SK-N-SH (cell line): Measurements from ENCODE around the gene CD40LG. TPM values are rescaled to one million over a fixed set of nuclear protein-coding genes. Genes with fewer than 3 reads are reported as not detected.

Experiments
- CTCF ChIA-PET: fragments of 300-600, 350-600 bp; formaldehyde crosslinking; extraction: SDS; loops from one replicate; lab custom pipeline; 2021; lab: Yijun Ruan, JAX
- POLR2A ChIA-PET: fragments of 350-600 bp; sonication (Branson Sonifier 250); formaldehyde crosslinking; extraction: SDS; loops from one replicate; lab custom pipeline; 2020; ENCODE audit warnings: antibody characterized with exemption, inconsistent platforms; lab: Yijun Ruan, JAX
- DNase-seq: peaks from one replicate; pipeline ENCODE4 v3.0.0; 2012
- H2AFZ ChIP-seq: fragments of 200-600 bp; sonication (generic); 2 replicates; pipeline ENCODE4 v1.8.1; 2016; ENCODE audit warnings: antibody characterized with exemption, mild to moderate bottlenecking, low read depth
- H3F3A ChIP-seq: fragments of 200-600 bp; sonication (generic); replicated peaks from 2 replicates; pipeline ENCODE3; 2016; ENCODE audit warnings: antibody characterized with exemption, mild to moderate bottlenecking; ENCODE audit not compliant: insufficient read depth
- H3K27ac ChIP-seq, 2 experiments: fragments of 200-500 bp in 1 of 2; fragments of 200-600 bp in 1 of 2; sonication (Bioruptor generic) in 1 of 2; sonication (generic), shearing (Covaris generic) in 1 of 2; 2 replicates each; pipeline versions ENCODE4 v1.5.1 to v1.6.1; 2014 to 2016; ENCODE audit warnings: low read depth in 2 of 2, inconsistent platforms in 1 of 2, low read length in 1 of 2, mild to moderate bottlenecking in 1 of 2, mixed read lengths in 1 of 2
- H3K27me3 ChIP-seq: fragments of 200-600 bp; sonication (generic), shearing (Covaris generic); 2 replicates; pipeline ENCODE4 v1.6.1; 2016; ENCODE audit warnings: mixed run types; ENCODE audit not compliant: insufficient read depth
- H3K36me3 ChIP-seq, 2 experiments: fragments of 200-500 bp in 1 of 2; fragments of 200-600 bp in 1 of 2; sonication (Bioruptor generic) in 1 of 2; sonication (generic) in 1 of 2; replicated peaks in 1 of 2; 2 replicates each; pipeline versions ENCODE3 to v1.5.1; 2014 to 2016; ENCODE audit warnings: low read length in 1 of 2, mild to moderate bottlenecking in 1 of 2; ENCODE audit not compliant: insufficient read depth in 2 of 2, control insufficient read depth in 1 of 2
- H3K4me1 ChIP-seq, 2 experiments: fragments of 200-500 bp in 1 of 2; fragments of 200-600 bp in 1 of 2; sonication (Bioruptor generic) in 1 of 2; sonication (generic), shearing (Covaris generic) in 1 of 2; 2 replicates each; pipeline versions ENCODE4 v1.5.1 to v1.6.1; 2014 to 2016; ENCODE audit warnings: low read depth in 1 of 2, low read length in 1 of 2, mixed run types in 1 of 2; ENCODE audit not compliant: insufficient read depth in 2 of 2, control insufficient read depth in 1 of 2
- H3K4me2 ChIP-seq: fragments of 200-600 bp; sonication (generic), shearing (Covaris generic); 2 replicates; pipeline ENCODE4 v1.6.1; 2017; ENCODE audit warnings: mixed run types
- H3K4me3 ChIP-seq, 2 experiments: fragments of 200-500 bp in 1 of 2; fragments of 200-600 bp in 1 of 2; sonication (Bioruptor generic) in 1 of 2; sonication (generic), shearing (Covaris generic) in 1 of 2; 2 replicates each; pipeline versions ENCODE4 v1.5.1 to v1.8.1; 2014 to 2016; ENCODE audit warnings: low read depth in 2 of 2, inconsistent platforms in 1 of 2, low read length in 1 of 2, mild to moderate bottlenecking in 1 of 2, mixed read lengths in 1 of 2, moderate library complexity in 1 of 2
- H3K79me2 ChIP-seq: fragments of 200-600 bp; sonication (generic); 2 replicates; pipeline ENCODE4 v1.8.1; 2017; ENCODE audit warnings: mild to moderate bottlenecking; ENCODE audit not compliant: insufficient read depth
- H3K9ac ChIP-seq: fragments of 200-600 bp; sonication (generic); 2 replicates; pipeline ENCODE4 v1.6.1; 2017; ENCODE audit warnings: mixed run types
- H3K9me2 ChIP-seq: fragments of 200-600 bp; sonication (generic); 2 replicates; pipeline ENCODE4 v1.6.1; 2017; ENCODE audit warnings: mixed run types
- H3K9me3 ChIP-seq: fragments of 200-600 bp; sonication (generic); 2 replicates; pipeline ENCODE4 v1.6.1; 2017; ENCODE audit warnings: mixed run types, mild to moderate bottlenecking, moderate library complexity
- H4K20me1 ChIP-seq: fragments of 200-600 bp; sonication (generic); 2 replicates; pipeline ENCODE4 v1.6.1; 2017; ENCODE audit warnings: mild to moderate bottlenecking, mixed run types; ENCODE audit not compliant: insufficient read depth
- GABPA ChIP-seq: IDR thresholded peaks from 2 replicates; pipeline ENCODE4 v1.4.0; 2012; ENCODE audit warnings: low read depth, mild to moderate bottlenecking
- MEF2A ChIP-seq: IDR thresholded peaks from 2 replicates; pipeline ENCODE4 v1.4.0; 2012; ENCODE audit warnings: low read depth, borderline replicate concordance
- MXI1 ChIP-seq: IDR thresholded peaks from 2 replicates; pipeline ENCODE4 v1.6.1; 2012; ENCODE audit warnings: mild to moderate bottlenecking, low read depth, low read length, improper control_type of control experiment
- RCOR1 ChIP-seq: fragments of 150-350 bp; IDR thresholded peaks from 2 replicates; pipeline ENCODE4 v1.6.1; 2017; ENCODE audit warnings: antibody characterized with exemption, low read length
- RXRA ChIP-seq: IDR thresholded peaks from 2 replicates; pipeline ENCODE4 v1.4.0; 2012; ENCODE audit warnings: low read depth, mild to moderate bottlenecking, borderline replicate concordance
- WGBS: methylation state at CpG from one replicate; pipeline ENCODE4 v1.1.6; 2017; ENCODE audit warnings: low lambda C conversion rate; 5-methylcytosine and 5-hydroxymethylcytosine counted together
- polyA plus RNA-seq, 3 experiments: library from polyadenylated mRNA; depleted of rRNA; stranded (reverse); fragments of >200 nt; gene quantifications; 2 replicates each; pipeline ENCODE4 v1.2.3, GENCODE V29; 2012
- TF ChIP-seq, protein P1 (sequence below): IDR thresholded peaks from 2 replicates; pipeline ENCODE4 v1.6.1; 2012; ENCODE audit warnings: mild to moderate bottlenecking, low read depth, low read length, moderate library complexity

CD40LG gene
- polyA plus RNA-seq, 1 of the 3 experiments (the other 2 are of a cell fraction): not detected

- Histone ChIP-seq H3K9ac (no peak overlapping the region), H3K4me1 (no peaks in the 10 kb centered on the region; a peak in 1 of 4 replicates), H3K36me3 (no peaks in the 10 kb centered on the region), H3K79me2 (no peaks in the 10 kb centered on the region), H2AFZ (no peak overlapping the region), H3K27ac (no peak overlapping the region), H3K4me3 (no peak overlapping the region), H3K9me2 (no peaks in the 10 kb centered on the region), H3K4me2 (no peak overlapping the region), H4K20me1 (no peaks in the 10 kb centered on the region), H3K9me3 (no peaks in the 10 kb centered on the region), H3K27me3 (no peaks in the 10 kb centered on the region; the same call in 1 of the 2 replicates), H3F3A (no peaks in the 10 kb centered on the region)
- no peak for TF ChIP-seq MEF2A
- CTCF ChIA-PET: interaction anchor here (0.6 kb wide), 1 partner anchor 10 kb away, joined by 3 read pairs; no protein-coding TSS in a partner anchor
- DNase-seq: no peak
- WGBS: 17% methylated on average over 1 of the region's 1 CpG
- POLR2A ChIA-PET: no interaction called here
These were observed 4.7 kb upstream of the CD40LG start for GRCh38 chrX:136643243-136643642.

DNA sequence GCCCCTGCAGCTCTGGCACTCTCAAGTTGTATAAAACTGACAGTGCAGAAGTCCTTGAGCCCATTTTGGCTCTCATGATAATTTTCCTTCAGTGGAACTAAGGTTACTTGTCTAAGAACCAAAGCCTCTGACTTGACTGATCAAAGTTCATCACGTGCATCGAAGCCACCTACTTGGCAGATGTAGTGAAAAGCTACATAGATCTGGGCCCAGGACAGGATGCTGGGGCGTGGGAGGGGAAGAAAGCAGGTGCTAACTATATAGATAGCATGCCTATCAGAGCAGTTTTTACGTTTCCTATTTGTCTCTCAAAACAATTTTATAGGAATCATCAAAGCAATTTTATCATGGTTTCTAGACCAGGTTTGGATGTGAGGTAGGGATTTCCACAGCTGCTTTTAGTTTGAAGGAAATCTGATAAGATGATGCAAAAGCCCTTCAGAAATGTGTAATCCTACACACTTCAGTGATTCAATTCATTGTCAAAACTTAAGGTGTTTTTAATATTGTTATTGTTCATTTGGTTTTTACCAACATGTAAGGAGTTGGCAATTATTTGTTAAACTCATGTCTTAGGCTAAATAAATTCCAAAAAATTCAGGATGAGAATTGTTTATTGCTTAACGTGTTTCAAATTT, 1.2 kb upstream of the CD40LG start:
- Histone ChIP-seq H3K79me2 (no peaks in the 10 kb centered on the region), H3K4me2 (no peak overlapping the region), H3K9me3 (no peaks in the 10 kb centered on the region), H3K9me2 (no peaks in the 10 kb centered on the region), H3K27me3 (no peaks in the 10 kb centered on the region; the same call in 1 of the 2 replicates), H3K4me1 (no peaks in the 10 kb centered on the region), H3K36me3 (no peaks in the 10 kb centered on the region), H3K4me3 (no peak overlapping the region), H3K27ac (no peak overlapping the region), H4K20me1 (no peaks in the 10 kb centered on the region), H3K9ac (no peak overlapping the region), H3F3A (no peaks in the 10 kb centered on the region), H2AFZ (no peak overlapping the region)
- ChIA-PET POLR2A (no interaction called here), CTCF (no interaction called here)
- TF ChIP-seq RCOR1 (no peak), RXRA (no peak), GABPA (no peak)
- no peak for DNase-seq
- WGBS: 14% methylated on average over 5 of the region's 5 CpGs

GRCh38 chrX:136650811-136651210, 2.9 kb downstream of the CD40LG start:
- H3F3A ChIP-seq: no peaks in the 10 kb centered on the region
- H3K4me3 ChIP-seq: no peak overlapping the region
- DNase-seq: no peak
- no peaks in the 10 kb centered on the region for H3K9me2 ChIP-seq
- ChIA-PET POLR2A (no interaction called here), CTCF (no interaction called here)
- no peaks in the 10 kb centered on the region for H3K36me3 ChIP-seq
- H2AFZ ChIP-seq: no peak overlapping the region
- no peaks in the 10 kb centered on the region for H3K4me1 ChIP-seq
- WGBS: 61% methylated on average over 3 of the region's 3 CpGs
- TF ChIP-seq MXI1: no peak
- TF ChIP-seq, protein P1, sequence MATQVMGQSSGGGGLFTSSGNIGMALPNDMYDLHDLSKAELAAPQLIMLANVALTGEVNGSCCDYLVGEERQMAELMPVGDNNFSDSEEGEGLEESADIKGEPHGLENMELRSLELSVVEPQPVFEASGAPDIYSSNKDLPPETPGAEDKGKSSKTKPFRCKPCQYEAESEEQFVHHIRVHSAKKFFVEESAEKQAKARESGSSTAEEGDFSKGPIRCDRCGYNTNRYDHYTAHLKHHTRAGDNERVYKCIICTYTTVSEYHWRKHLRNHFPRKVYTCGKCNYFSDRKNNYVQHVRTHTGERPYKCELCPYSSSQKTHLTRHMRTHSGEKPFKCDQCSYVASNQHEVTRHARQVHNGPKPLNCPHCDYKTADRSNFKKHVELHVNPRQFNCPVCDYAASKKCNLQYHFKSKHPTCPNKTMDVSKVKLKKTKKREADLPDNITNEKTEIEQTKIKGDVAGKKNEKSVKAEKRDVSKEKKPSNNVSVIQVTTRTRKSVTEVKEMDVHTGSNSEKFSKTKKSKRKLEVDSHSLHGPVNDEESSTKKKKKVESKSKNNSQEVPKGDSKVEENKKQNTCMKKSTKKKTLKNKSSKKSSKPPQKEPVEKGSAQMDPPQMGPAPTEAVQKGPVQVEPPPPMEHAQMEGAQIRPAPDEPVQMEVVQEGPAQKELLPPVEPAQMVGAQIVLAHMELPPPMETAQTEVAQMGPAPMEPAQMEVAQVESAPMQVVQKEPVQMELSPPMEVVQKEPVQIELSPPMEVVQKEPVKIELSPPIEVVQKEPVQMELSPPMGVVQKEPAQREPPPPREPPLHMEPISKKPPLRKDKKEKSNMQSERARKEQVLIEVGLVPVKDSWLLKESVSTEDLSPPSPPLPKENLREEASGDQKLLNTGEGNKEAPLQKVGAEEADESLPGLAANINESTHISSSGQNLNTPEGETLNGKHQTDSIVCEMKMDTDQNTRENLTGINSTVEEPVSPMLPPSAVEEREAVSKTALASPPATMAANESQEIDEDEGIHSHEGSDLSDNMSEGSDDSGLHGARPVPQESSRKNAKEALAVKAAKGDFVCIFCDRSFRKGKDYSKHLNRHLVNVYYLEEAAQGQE: no peak
- H3K9me3 ChIP-seq: no peaks in the 10 kb centered on the region
- H3K4me2 ChIP-seq: no peak overlapping the region
- no peaks in the 10 kb centered on the region for H4K20me1 ChIP-seq
- H3K27me3 ChIP-seq: peaks cover 9% of the 10 kb centered on the region; the same call in 1 of the 2 replicates
- no peaks in the 10 kb centered on the region for H3K79me2 ChIP-seq
- no peak overlapping the region for H3K27ac ChIP-seq
- H3K9ac ChIP-seq: no peak overlapping the region
